Neural crest cell (in vitro differentiated cells): ENCODE results near the gene EXOC4. TPM values are rescaled to one million over a fixed set of nuclear protein-coding genes. Genes with fewer than 3 reads are reported as not detected.

Source experiments
- DNase-seq: peaks from one replicate; pipeline ENCODE4 v3.0.0; 2021; ENCODE audit warnings: low read depth, mixed read lengths, low spot score
- H3K27ac Mint-ChIP-seq: one replicate; pipeline ENCODE4 v1.8.0; 2021; ENCODE audit warnings: mild to moderate bottlenecking, mixed read lengths; ENCODE audit not compliant: unreplicated experiment
- H3K27me3 Mint-ChIP-seq: 2 replicates; pipeline ENCODE4 v1.8.0; 2021; ENCODE audit warnings: low read depth, mild to moderate bottlenecking, mixed read lengths
- H3K36me3 Mint-ChIP-seq: 2 replicates; pipeline ENCODE4 v1.8.0; 2021; ENCODE audit warnings: low read depth, mild to moderate bottlenecking, mixed read lengths
- H3K4me1 Mint-ChIP-seq: 2 replicates; pipeline ENCODE4 v1.8.0; 2021; ENCODE audit warnings: mixed read lengths
- H3K4me3 Mint-ChIP-seq: one replicate; pipeline ENCODE4 v1.8.0; 2021; ENCODE audit warnings: mild to moderate bottlenecking, mixed read lengths
- H3K9me3 Mint-ChIP-seq: 2 replicates; pipeline ENCODE4 v1.8.0; 2021; ENCODE audit warnings: mixed read lengths
- total RNA-seq: library from RNA; stranded (reverse); gene quantifications from 2 replicates; pipeline ENCODE4 v1.2.1, GENCODE V29; 2021
- TF ChIP-seq, protein P1 (sequence below): fragments of 200-600 bp; sonication (generic); conservative IDR thresholded peaks from 2 replicates; pipeline ENCODE4 v1.5.0; 2021; ENCODE audit warnings: antibody characterized with exemption, mild to moderate bottlenecking

EXOC4 gene
- total RNA-seq, 1 donor from 2014 or later = 79.7 TPM

DNA sequence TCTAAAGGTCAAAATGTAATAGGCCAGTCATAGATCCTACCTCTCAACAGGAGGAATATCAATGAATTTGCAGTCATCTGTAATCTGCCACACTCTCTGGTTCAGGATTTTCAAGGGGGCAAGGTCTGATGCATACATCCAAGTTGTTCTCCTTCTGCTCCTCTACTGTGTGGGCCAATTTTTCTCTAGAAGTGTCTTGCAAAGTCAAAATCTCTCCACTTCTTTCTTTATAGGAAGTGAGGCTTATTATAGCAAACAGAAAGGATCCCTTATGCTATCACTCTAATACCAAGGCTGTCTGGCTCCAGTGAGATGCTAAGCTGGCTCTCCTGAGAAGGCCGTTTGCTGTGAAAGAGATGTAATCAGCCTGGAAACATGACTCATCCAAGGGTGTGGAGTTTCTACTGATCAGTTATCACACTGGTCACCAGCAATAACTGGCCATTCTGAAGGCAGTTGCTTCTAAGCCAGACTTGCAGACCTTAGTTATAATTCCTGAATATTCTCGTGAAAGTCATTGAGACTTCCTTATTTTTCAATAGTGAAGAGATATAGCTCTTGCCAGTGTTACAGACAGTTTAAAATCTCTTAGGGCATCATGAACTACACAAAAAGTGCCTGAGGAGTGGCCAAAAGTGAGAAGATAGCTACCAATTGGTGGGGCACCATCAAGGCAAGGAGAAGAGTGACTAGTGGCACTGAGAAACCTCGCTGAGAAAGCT, 831.0 kb downstream of the EXOC4 start:
- H3K4me3 Mint-ChIP-seq = no peak overlapping the region

DNA sequence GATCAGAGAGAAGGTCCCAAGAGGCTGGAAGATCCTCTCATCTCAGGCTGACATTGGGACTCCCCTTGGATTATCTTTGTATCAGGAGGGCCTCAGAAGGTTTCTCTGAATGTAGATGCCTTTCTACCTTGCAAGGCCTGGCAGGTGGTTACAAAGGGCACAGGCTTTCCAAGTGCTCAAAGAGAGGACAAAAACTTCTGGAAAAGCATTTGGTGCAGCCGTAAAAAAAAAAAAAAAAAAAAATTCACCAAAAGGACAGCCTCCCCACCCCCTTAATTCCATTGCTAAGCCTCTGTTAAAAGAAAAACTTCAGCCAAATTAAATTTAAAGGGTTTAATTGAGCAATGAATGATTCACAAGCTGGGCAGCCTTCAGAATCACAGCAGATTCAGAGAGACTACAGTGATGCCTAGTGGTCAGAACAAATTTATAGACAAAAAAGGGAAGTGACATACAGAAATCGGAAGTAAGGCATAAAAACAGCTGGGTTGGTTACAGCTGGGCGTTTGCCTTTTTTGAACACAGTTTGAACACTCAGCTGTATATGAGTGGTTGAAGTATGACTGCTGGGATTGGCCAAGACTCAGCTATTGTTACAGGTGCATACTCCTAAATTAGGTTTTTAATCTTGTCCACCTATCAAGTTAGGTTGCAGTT, 831.7 kb downstream of the EXOC4 start:
- H3K27ac Mint-ChIP-seq = no peak overlapping the region
- H3K9me3 Mint-ChIP-seq = peaks cover 25% of the 10 kb centered on the region
- TF ChIP-seq, protein P1, sequence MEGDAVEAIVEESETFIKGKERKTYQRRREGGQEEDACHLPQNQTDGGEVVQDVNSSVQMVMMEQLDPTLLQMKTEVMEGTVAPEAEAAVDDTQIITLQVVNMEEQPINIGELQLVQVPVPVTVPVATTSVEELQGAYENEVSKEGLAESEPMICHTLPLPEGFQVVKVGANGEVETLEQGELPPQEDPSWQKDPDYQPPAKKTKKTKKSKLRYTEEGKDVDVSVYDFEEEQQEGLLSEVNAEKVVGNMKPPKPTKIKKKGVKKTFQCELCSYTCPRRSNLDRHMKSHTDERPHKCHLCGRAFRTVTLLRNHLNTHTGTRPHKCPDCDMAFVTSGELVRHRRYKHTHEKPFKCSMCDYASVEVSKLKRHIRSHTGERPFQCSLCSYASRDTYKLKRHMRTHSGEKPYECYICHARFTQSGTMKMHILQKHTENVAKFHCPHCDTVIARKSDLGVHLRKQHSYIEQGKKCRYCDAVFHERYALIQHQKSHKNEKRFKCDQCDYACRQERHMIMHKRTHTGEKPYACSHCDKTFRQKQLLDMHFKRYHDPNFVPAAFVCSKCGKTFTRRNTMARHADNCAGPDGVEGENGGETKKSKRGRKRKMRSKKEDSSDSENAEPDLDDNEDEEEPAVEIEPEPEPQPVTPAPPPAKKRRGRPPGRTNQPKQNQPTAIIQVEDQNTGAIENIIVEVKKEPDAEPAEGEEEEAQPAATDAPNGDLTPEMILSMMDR = no peak
- peaks cover 27% of the 10 kb centered on the region for H3K36me3 Mint-ChIP-seq
- H3K27me3 Mint-ChIP-seq = no peaks in the 10 kb centered on the region
- H3K4me1 Mint-ChIP-seq = no peaks in the 10 kb centered on the region
- DNase-seq = no peak
- no peak overlapping the region for H3K4me3 Mint-ChIP-seq

More for the DNA sequence above, 831.0 kb downstream of the EXOC4 start:
- Mint-ChIP-seq H3K36me3 (peaks cover 20% of the 10 kb centered on the region), H3K27me3 (no peaks in the 10 kb centered on the region), H3K4me1 (no peaks in the 10 kb centered on the region), H3K27ac (no peak overlapping the region), H3K9me3 (peaks cover 23% of the 10 kb centered on the region)
- no peak for DNase-seq
- TF ChIP-seq, protein P1 = no peak

DNA sequence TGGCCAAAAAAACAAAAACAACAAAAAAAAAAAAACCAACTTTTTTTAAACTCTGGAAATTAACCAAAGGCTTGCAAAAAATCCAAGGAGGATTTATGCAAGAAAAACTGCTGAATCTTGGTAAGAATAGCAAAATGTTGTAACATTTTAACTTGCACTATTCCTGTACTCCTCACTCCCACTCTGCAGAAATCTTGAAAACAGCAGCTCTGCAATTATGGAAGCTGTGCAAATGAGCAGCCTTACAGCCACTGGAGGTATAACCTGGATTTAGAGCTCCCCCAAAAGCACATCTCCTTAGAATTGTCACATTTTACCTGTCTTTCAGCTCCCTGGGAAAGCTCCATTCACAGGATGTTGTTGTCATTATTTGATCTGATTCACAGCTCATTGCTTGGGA, 832.4 kb downstream of the EXOC4 start:
- Mint-ChIP-seq H3K4me1 (no peaks in the 10 kb centered on the region), H3K4me3 (no peak overlapping the region), H3K9me3 (peaks cover 29% of the 10 kb centered on the region), H3K36me3 (peaks cover 30% of the 10 kb centered on the region), H3K27ac (no peak overlapping the region), H3K27me3 (no peaks in the 10 kb centered on the region)
- TF ChIP-seq, protein P1 = no peak
- DNase-seq = no peak

DNA sequence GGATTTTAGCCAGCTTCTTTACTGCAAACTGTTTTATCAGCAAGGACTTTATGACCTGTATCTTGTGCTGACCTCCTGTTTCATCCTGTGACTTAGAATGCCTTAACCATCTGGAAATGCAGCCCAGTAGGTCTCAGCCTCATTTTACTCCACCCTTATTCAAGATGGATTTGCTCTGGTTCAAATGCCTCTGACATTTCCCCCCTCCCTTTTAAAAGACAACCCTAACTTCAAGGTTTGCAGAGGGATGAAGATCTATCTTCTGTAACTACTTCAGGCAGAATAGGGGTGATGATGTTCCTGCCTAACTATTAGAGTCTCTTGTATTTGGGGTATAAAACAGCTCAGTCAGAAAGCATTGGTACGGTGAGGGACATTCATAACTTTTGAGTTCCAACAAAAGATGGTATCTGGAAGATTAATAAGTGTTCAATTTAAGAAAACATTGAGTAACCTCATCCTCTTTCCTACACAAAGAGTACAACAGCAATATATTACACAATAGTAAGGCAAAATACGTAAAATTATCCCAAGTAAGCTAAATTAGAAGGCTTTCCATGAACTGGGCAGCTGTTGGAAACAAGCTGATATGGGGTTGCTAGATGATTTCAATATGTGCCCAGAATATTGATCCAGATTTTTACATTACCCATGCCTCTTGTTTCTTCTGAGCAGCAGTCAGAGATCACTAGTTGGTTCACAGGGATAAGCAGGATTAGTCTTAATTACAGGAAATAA, 834.3 kb downstream of the EXOC4 start:
- Mint-ChIP-seq H3K36me3 (peaks cover 36% of the 10 kb centered on the region), H3K4me3 (no peak overlapping the region), H3K27ac (no peak overlapping the region), H3K4me1 (no peaks in the 10 kb centered on the region), H3K9me3 (peaks cover 25% of the 10 kb centered on the region), H3K27me3 (no peaks in the 10 kb centered on the region)
- TF ChIP-seq, protein P1 = no peak
- DNase-seq = no peak

DNA sequence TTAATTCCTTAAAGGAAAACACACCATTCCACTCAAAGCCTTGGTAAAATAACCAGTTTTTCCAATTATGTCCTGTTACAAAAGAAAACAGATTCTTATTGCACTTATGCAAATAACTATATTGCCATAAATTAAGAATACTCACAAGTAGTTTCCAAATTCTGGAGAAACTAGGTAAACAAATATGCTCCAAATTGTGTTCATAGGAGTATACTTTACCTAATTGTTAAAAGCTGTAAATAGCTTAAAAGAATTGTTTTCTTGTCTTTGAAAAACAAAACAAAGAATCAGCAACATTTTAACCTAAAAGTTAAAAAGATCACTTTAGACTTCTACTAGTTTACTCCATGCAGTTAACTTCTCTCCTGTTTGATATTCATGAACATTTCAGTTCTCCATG, 835.3 kb downstream of the EXOC4 start:
- no peak overlapping the region for H3K27ac Mint-ChIP-seq
- DNase-seq = no peak
- H3K36me3 Mint-ChIP-seq = peaks cover 44% of the 10 kb centered on the region
- H3K4me3 Mint-ChIP-seq = no peak overlapping the region
- TF ChIP-seq, protein P1 = no peak
- H3K4me1 Mint-ChIP-seq = no peaks in the 10 kb centered on the region
- peaks cover 32% of the 10 kb centered on the region for H3K9me3 Mint-ChIP-seq
- H3K27me3 Mint-ChIP-seq = no peaks in the 10 kb centered on the region
